ENCODE results near the gene CCDC192. TPM values are rescaled to one million over a fixed set of nuclear protein-coding genes. Genes with fewer than 3 reads are reported as not detected.
"Not testable (repeated sequence)": the region's sequence is repeated elsewhere in the genome, so short reads cannot be mapped to it uniquely, and the experiment has no call there.

CCDC192 gene
- total RNA-seq, 1 donor from 2014 or later, result not detected

- Histone ChIP-seq H3K27me3 (no peaks in the 10 kb centered on the region), H3K4me1 (peaks cover 5% of the 10 kb centered on the region), H3K9me3 (no peaks in the 10 kb centered on the region), H3K27ac (no peak overlapping the region), H3K36me3 (no peaks in the 10 kb centered on the region), H3K4me3 (no peak overlapping the region)
- TF ChIP-seq CTCF (IDR thresholded peaks at IDR 0.05), result no peak
- no peak for TF ChIP-seq POLR2A (IDR thresholded peaks at IDR 0.05)
- TF ChIP-seq POLR2AphosphoS5 (IDR thresholded peaks at IDR 0.05; ENCODE audit: insufficient read depth in 1 of 2, low read depth in 1 of 2), result no peak
- intact Hi-C loops (cut with DNase I), result no loop called here
- no peak for DNase-seq (ENCODE audit: extremely low spot score in 2 of 2)
These were observed 37.0 kb upstream of the CCDC192 start for GRCh38 chr5:127666043-127666716.

GRCh38 chr5:127667926-127668325, 35.3 kb upstream of the CCDC192 start:
- H3K4me3 ChIP-seq, result no peak overlapping the region
- no peak for TF ChIP-seq POLR2A (IDR thresholded peaks at IDR 0.05)
- no peak for TF ChIP-seq CTCF (IDR thresholded peaks at IDR 0.05)
- no peak for TF ChIP-seq POLR2AphosphoS5 (IDR thresholded peaks at IDR 0.05; ENCODE audit: insufficient read depth in 1 of 2, low read depth in 1 of 2)
- no peaks in the 10 kb centered on the region for H3K36me3 ChIP-seq
- peak overlapping the region; percentile 26 for H3K27ac ChIP-seq
- intact Hi-C loops (cut with DNase I), result no loop called here
- no peaks in the 10 kb centered on the region for H3K9me3 ChIP-seq
- H3K27me3 ChIP-seq, result no peaks in the 10 kb centered on the region
- H3K4me1 ChIP-seq, result peaks cover 5% of the 10 kb centered on the region
- no peak for DNase-seq (ENCODE audit: extremely low spot score in 2 of 2)

- Histone ChIP-seq H3K36me3 (no peaks in the 10 kb centered on the region), H3K27ac (no peak overlapping the region), H3K27me3 (no peaks in the 10 kb centered on the region), H3K4me3 (no peak overlapping the region), H3K4me1 (no peaks in the 10 kb centered on the region), H3K9me3 (no peaks in the 10 kb centered on the region)
- TF ChIP-seq CTCF (IDR thresholded peaks at IDR 0.05) (no peak), POLR2AphosphoS5 (IDR thresholded peaks at IDR 0.05; ENCODE audit: insufficient read depth in 1 of 2, low read depth in 1 of 2) (no peak), POLR2A (IDR thresholded peaks at IDR 0.05) (no peak)
- intact Hi-C loops (cut with DNase I), result no loop called here
- DNase-seq (ENCODE audit: extremely low spot score in 2 of 2), result no peak
These were observed 32.0 kb upstream of the CCDC192 start for GRCh38 chr5:127671218-127671617.

DNA sequence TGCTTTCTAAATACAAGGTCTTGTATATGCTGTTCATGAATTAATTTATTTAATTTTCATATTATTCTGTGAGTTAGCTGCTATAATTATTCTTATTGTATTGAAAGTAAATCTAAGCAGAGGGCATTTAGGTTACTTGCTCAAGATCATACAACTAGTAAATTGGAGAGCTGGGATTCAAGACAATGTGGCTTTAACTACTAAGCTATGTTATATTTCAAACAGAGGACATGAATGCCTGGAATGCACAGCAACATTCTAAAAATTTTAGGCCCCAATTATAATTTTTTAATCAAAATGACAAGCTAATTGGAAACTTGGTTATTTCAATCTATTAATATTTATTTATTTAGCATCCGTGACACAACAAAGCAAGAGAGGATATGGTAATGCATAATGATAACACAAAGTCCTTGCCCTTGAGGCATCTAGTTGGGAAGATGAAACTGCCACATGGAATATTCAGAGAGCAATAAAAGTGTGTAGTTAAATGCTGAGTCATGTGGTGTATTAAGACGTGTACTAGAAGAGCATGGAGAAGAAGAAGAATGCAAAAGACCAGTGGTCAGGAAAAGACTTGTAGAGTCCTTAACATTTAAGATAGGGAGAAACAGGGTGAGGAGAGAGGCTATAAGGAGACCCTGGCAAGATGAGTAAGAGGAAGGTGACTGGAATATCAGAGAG, 29.9 kb upstream of the CCDC192 start:
- Histone ChIP-seq H3K36me3 (no peaks in the 10 kb centered on the region), H3K9me3 (no peaks in the 10 kb centered on the region), H3K4me1 (no peaks in the 10 kb centered on the region), H3K27ac (no peak overlapping the region), H3K4me3 (no peak overlapping the region), H3K27me3 (no peaks in the 10 kb centered on the region)
- TF ChIP-seq CTCF (IDR thresholded peaks at IDR 0.05) (no peak), POLR2AphosphoS5 (IDR thresholded peaks at IDR 0.05; ENCODE audit: insufficient read depth in 1 of 2, low read depth in 1 of 2) (no peak), POLR2A (IDR thresholded peaks at IDR 0.05) (no peak)
- no peak for DNase-seq (ENCODE audit: extremely low spot score in 2 of 2)
- intact Hi-C loops (cut with DNase I), result no loop called here

GRCh38 chr5:127676951-127677350, 26.2 kb upstream of the CCDC192 start:
- intact Hi-C loops (cut with DNase I); H3K9me3 ChIP-seq; DNase-seq (ENCODE audit: extremely low spot score in 2 of 2): not testable (repeated sequence)

DNA sequence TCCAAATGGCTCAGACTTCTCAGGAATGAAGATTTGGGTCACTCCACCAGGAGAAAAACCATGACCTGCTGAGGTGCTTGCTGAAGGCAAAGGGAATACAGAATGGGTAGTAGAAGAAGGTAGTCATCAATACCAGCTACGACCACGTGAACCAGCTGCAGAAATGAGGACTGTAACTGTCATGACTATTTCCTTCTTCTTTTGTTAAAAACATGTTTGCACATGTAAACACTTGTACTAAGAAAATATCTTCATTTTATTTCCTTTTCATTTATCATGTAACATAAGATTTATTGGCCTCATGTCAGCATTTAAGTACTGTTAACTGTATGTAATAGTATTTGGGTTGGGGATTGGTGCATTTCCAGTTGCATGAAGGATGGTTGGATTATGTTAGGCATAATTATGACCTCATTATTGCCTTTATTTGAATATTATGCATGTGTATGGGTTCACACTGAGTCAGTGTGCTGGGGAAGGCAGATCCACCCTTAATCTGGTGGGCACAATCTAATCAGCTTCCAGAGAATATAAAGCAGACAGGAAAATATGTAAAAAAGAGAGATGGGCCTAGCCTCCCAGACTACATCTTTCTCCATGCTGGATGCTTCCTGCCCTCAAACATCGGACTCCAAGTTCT, 23.4 kb upstream of the CCDC192 start:
- intact Hi-C loops (cut with DNase I); DNase-seq (ENCODE audit: extremely low spot score in 2 of 2); H3K36me3 ChIP-seq; H3K9me3 ChIP-seq; H3K27ac ChIP-seq; H3K4me3 ChIP-seq; H3K27me3 ChIP-seq; H3K4me1 ChIP-seq: not testable (repeated sequence)

More at GRCh38 chr5:127676951-127677350, 26.2 kb upstream of the CCDC192 start:
- not testable (repeated sequence) for H3K4me1 ChIP-seq, H3K27ac ChIP-seq, H3K27me3 ChIP-seq, H3K4me3 ChIP-seq, H3K36me3 ChIP-seq

Measured in vagina (tissue), 2 donors.